HG03432 (cell line): ENCODE measurements around the gene CDCP2.
"Not testable (repeated sequence)": the region's sequence is repeated elsewhere in the genome, so short reads cannot be mapped to it uniquely, and the experiment has no call there.

Experiments used
- ATAC-seq: cut with Tn5 transposase; IDR thresholded peaks from one replicate; pipeline ENCODE4 v1.9.1; 2021; ENCODE audit warnings: mild to moderate bottlenecking, moderate library complexity; ENCODE audit not compliant: unreplicated experiment

CDCP2 gene

GRCh38 chr1:54117815-54118563, 34.8 kb downstream of the CDCP2 start:
- no peak for ATAC-seq

GRCh38 chr1:54115520-54115919, 37.3 kb downstream of the CDCP2 start:
- ATAC-seq = no peak

GRCh38 chr1:54114955-54115354, 37.8 kb downstream of the CDCP2 start:
- ATAC-seq = no peak

DNA sequence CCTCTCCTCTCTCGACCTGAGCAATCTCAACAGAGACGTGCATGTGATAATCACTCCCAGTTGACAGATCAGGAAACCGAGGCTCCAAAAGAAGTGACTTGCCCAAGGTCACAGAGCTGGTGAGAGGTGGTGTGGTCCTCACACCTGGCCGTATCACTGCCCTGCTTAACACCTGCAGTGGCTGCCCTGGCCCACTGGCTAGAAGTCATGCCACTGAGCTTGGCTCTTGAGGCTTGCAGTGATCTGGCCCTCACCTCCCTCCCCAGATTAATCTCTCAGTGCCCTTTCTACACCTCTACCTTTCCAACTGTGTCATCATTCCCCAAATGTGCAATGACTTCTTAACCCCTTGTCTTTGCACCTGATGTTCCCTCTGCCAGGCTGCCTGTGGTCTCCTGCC, 38.8 kb downstream of the CDCP2 start:
- no peak for ATAC-seq

- no peak for ATAC-seq
Observed at GRCh38 chr1:54112705-54113368, 40.0 kb downstream of the CDCP2 start.

DNA sequence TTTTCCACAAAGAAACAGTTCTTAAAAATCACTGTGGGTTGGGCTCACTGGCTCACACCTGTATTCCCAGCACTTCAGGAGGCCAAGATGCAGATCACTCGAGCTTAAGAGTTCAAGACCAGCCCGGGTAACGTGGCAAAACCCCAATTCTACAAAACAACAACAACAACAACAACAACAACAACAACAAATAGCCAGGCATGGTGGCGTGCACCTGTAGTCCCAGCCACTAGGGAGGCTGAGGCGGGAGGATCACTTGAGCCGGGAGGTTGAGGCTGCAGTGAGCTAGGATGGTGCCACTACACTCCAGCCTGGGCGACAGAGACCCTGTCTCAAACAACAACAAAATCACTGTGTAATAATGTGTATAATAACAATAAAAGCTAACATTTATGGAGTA, 40.8 kb downstream of the CDCP2 start:
- ATAC-seq = no peak

DNA sequence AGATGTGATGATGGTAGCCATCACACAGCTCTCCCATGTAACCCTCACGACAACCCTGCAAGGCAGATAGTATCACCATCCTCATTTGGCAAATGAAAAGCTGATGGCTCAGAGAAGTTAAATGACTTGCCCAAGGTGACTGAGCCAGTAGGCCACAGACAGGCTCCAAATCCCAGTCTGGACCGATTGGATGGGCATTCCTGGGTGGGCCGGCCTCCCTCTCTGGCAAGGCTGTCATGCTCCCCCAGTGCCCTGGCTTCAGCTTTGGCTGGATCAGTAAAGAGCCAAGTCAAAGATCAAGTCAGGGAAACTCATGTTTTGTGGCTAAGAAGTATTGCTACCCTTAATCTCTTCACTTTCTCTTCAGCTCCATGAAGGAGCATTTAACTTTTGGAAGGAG, 41.2 kb downstream of the CDCP2 start:
- no peak for ATAC-seq

- no peak for ATAC-seq
Observed at GRCh38 chr1:54110996-54111395, 41.8 kb downstream of the CDCP2 start.

DNA sequence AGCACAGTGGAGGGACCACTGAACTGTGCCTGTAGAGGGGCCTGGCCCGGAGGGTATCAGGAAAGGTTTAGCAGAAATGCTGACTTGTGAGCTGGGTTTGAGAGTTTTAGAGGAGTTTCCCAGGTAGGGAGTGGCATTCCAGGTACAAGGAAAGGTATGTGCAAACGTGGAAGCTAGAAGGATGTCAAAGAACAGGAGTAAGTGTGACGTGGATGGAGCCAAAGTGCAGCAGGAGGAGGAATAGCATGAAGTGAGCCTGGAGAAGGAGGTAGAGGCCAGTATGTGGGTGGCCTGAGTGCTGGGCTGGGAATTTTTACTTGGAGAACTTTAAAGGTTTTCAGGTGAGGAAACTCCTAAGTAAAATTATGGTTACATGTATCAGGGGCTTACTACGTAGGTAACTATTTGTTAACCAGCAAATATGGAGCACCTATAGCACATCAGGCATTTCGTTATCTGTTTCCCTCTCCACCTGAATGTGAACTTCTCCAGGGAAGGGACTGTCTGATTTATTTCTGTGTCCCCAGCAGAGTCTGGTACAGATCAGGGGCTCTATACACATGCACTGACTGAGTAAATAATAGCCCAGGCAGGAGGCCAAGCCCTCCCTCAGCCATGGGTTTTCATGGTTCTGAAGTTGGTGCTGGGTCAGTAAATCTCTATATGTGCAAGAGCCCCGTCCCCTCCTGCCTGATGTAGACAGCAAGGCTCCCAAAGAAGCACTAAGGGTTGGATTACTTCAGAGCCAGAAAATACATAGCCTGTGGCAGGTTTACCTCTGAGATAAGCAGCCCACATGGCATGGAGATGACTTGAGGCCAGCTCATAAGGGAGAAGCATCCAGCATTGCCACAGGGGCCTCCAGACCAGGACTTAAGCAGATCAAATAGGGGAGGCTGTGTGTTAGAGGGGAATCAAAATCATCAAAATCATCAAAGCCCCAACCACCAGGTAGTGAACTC, 43.4 kb downstream of the CDCP2 start:
- no peak for ATAC-seq

- ATAC-seq = no peak
Observed at GRCh38 chr1:54108156-54108555, 44.6 kb downstream of the CDCP2 start.

GRCh38 chr1:54107131-54107530, 45.7 kb downstream of the CDCP2 start:
- no peak for ATAC-seq

DNA sequence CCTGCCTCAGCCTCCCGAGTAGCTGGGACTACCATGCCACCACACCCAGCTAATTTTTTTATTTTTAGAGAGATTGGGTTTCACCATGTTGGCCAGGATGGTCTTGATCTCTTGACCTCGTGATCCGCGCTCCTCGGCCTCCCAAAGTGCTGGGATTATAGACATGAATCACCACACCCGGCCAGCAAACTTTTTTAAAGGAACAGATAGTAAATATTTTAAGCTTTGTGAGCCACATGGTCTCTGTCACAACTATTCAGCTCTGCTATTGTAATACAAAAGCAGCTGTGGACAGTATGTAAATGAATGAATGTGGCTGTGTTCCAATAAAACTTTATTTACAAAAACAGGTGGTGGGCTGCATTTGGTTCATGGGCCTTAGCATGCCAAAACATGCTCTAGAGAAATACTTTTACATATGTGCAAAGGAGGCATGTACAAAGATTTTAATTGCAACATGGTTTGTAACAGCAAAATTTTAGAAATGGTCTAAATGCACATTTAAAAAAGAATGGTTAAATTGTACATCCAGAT, 47.0 kb downstream of the CDCP2 start:
- ATAC-seq = no peak

- ATAC-seq = no peak
Observed at GRCh38 chr1:54105080-54105479, 47.7 kb downstream of the CDCP2 start.

GRCh38 chr1:54104613-54105012, 48.2 kb downstream of the CDCP2 start:
- not testable (repeated sequence) for ATAC-seq

DNA sequence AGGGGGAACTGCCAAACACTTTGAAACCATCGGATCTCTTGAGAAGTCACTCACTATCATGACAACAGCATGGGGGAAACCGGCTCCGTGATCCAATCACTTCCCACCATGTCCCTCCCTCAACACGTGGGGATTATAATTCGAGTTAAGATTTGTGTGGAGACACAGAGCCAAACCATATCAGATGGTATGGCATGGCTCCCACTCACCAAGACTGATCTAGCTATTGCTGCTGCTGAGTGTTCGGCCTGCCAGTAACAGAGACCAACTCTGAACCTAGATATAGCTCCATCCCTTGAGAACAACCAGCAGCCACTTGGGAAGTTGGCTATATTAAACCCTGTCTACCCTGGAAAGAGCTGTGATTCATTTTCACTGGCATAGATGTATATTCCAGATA, 49.4 kb downstream of the CDCP2 start:
- ATAC-seq = no peak

DNA sequence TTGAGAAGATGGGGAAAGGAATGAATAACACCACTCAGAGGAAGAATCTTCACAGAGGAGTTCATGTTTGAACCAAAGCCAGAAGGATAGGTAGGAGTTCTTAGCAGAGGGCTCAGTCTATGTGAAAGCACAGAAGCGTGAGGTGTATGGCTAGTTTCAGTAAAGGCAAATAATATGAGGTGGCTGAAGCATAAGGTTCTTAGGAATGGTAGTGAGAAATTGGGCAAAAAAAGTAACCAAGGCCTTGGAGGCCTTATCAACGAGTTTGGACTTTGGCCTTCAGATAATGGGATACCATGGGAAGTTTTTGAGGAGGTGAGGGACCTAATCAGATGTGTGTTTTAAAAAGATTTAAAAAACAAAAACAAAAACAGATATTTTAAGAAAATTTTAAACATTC, 52.3 kb downstream of the CDCP2 start:
- ATAC-seq = no peak

GRCh38 chr1:54099061-54099610, 53.7 kb downstream of the CDCP2 start:
- no peak for ATAC-seq

DNA sequence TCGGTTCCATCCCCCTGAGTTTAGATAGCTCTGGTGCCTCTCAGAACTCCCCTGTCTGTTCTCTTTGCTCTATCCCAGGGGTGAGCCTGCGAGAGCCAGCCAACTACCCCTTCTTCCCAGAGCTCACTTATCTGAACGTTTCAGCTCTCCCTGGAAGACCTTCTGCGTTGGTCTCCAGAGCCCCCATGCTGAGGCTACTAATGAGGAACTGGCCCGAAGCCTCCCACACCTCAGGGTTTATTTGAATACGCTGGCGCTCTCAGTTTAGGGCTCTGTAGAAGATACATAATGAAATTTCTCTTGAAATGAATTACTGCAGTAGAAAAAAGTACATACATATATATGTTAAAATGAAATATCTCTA, 55.9 kb downstream of the CDCP2 start:
- ATAC-seq = no peak

GRCh38 chr1:54096227-54096876, 56.4 kb downstream of the CDCP2 start:
- no peak for ATAC-seq

DNA sequence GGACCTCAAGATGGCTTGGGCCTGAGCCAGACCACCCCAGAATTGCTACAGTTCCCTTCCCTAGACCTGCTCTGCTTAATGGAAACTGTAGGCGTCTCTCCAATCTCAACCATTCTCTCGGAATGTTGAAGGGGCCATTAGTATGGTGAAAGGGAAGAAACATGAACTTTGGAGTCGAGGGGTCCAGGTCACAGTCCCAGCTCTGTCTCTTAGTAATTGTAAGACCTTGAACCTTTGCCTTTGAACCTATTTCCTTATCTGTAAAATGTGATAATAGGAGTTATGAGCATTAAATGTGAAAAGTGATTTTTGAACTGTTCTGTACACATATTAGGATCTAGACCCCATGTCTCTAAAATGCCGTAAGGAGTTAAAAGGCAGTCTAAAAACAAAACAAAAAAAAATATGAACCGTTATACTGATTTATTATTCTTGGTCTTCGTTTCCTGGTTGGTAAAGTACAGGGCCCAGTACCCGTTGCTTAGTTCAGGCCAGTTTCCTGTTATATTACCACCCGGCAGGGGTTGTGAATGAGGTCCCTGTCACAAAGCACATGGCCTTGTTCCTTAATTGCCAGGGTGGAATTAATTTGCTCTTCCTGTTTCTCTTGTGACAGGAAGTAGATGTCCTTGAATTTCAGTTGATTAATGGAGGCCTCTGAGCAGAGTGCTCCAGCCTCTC, 57.1 kb downstream of the CDCP2 start:
- no peak for ATAC-seq
